Measurements from ENCODE around the gene ROR2. TPM values are rescaled to one million over a fixed set of nuclear protein-coding genes. Genes with fewer than 3 reads are reported as not detected.

The ROR2 gene
- under 1 TPM; 0.70 to 0.84 TPM for total RNA-seq
- polyA plus RNA-seq: under 1 TPM; 0.13 to 0.35 TPM

- 2% methylated on average over 81 of the region's 81 CpGs for WGBS
Observed at GRCh38 chr9:91949946-91950664, at the start of gene ROR2. TSS of gene ROR2 (minus strand) at chr9:91950228.

GRCh38 chr9:91995000-91995655, 45.1 kb upstream of the ROR2 start:
- no peaks in the 10 kb centered on the region for H3K4me1 ChIP-seq (ENCODE audit: control insufficient read depth in 4 of 4, insufficient read depth in 4 of 4, low read length in 3 of 4)
- H3K27ac ChIP-seq (ENCODE audit: low read depth in 1 of 2, low read length in 2 of 2): no peak overlapping the region
- H3K9ac ChIP-seq (ENCODE audit: low read depth in 1 of 2, low read length in 2 of 2): no peak overlapping the region
- no peaks in the 10 kb centered on the region for H3K27me3 ChIP-seq (ENCODE audit: control insufficient read depth in 4 of 4, insufficient read depth in 4 of 4, low read length in 3 of 4)
- WGBS: 15% methylated on average over 8 of the region's 8 CpGs
- no peaks in the 10 kb centered on the region for H3K9me3 ChIP-seq (ENCODE audit: control insufficient read depth in 4 of 4, low read length in 3 of 4)
- DNase-seq (ENCODE audit: low spot score): no peak
- H3K36me3 ChIP-seq (ENCODE audit: control insufficient read depth in 4 of 4, insufficient read depth in 3 of 4, low read depth in 1 of 4, low read length in 3 of 4): no peaks in the 10 kb centered on the region
- no peak overlapping the region for H3K4me3 ChIP-seq (ENCODE audit: low read depth in 1 of 3, low read length in 3 of 3)
- TF ChIP-seq SP1 (IDR thresholded peaks at IDR 0.05) (no peak), RXRA (IDR thresholded peaks at IDR 0.05) (no peak), HNF4G (IDR thresholded peaks at IDR 0.05) (no peak), FOXA2 (IDR thresholded peaks at IDR 0.05) (no peak), EGR1 (IDR thresholded peaks at IDR 0.05; ENCODE audit: low read depth in 2 of 2) (no peak), ZBTB33 (IDR thresholded peaks at IDR 0.05) (no peak), JUND (IDR thresholded peaks at IDR 0.05) (no peak), FOXA1 (IDR thresholded peaks at IDR 0.05) (no peak), RAD21 (IDR thresholded peaks at IDR 0.05) (no peak), GABPA (IDR thresholded peaks at IDR 0.05 in 1 of 2, conservative IDR thresholded peaks at IDR 0.05 in 1 of 2) (no peak)
- TF ChIP-seq, protein P1, sequence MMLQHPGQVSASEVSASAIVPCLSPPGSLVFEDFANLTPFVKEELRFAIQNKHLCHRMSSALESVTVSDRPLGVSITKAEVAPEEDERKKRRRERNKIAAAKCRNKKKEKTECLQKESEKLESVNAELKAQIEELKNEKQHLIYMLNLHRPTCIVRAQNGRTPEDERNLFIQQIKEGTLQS (IDR thresholded peaks at IDR 0.05): no peak
- TF ChIP-seq, protein P2, sequence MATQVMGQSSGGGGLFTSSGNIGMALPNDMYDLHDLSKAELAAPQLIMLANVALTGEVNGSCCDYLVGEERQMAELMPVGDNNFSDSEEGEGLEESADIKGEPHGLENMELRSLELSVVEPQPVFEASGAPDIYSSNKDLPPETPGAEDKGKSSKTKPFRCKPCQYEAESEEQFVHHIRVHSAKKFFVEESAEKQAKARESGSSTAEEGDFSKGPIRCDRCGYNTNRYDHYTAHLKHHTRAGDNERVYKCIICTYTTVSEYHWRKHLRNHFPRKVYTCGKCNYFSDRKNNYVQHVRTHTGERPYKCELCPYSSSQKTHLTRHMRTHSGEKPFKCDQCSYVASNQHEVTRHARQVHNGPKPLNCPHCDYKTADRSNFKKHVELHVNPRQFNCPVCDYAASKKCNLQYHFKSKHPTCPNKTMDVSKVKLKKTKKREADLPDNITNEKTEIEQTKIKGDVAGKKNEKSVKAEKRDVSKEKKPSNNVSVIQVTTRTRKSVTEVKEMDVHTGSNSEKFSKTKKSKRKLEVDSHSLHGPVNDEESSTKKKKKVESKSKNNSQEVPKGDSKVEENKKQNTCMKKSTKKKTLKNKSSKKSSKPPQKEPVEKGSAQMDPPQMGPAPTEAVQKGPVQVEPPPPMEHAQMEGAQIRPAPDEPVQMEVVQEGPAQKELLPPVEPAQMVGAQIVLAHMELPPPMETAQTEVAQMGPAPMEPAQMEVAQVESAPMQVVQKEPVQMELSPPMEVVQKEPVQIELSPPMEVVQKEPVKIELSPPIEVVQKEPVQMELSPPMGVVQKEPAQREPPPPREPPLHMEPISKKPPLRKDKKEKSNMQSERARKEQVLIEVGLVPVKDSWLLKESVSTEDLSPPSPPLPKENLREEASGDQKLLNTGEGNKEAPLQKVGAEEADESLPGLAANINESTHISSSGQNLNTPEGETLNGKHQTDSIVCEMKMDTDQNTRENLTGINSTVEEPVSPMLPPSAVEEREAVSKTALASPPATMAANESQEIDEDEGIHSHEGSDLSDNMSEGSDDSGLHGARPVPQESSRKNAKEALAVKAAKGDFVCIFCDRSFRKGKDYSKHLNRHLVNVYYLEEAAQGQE (IDR thresholded peaks at IDR 0.05): no peak

More at GRCh38 chr9:91949946-91950664, at the start of gene ROR2:
- H3K27ac ChIP-seq (ENCODE audit: low read depth in 1 of 2, low read length in 2 of 2): no peak within 1 kb of the TSS
- TF ChIP-seq CTCF (IDR thresholded peaks at IDR 0.05; ENCODE audit: low read depth, low read length, missing input control) (peak; percentile 42), HNF4A (conservative IDR thresholded peaks at IDR 0.05) (no peak), MAX (IDR thresholded peaks at IDR 0.05) (no peak), EGR1 (IDR thresholded peaks at IDR 0.05; ENCODE audit: low read depth in 2 of 2) (no peak), RAD21 (IDR thresholded peaks at IDR 0.05) (peak in 1 of 2 donors; percentile 32), JUND (IDR thresholded peaks at IDR 0.05) (no peak), HNF4G (IDR thresholded peaks at IDR 0.05) (no peak), FOXA1 (IDR thresholded peaks at IDR 0.05) (no peak), FOXA2 (IDR thresholded peaks at IDR 0.05) (no peak), YY1 (IDR thresholded peaks at IDR 0.05) (no peak)
- TF ChIP-seq, protein P1 (IDR thresholded peaks at IDR 0.05): no peak
- peaks cover 8 to 13% (median 12%) of the 10 kb centered on the region in 4 donors for H3K27me3 ChIP-seq (ENCODE audit: control insufficient read depth in 4 of 4, insufficient read depth in 4 of 4, low read length in 3 of 4)
- peaks cover 9 to 27% (median 18%) of the 10 kb centered on the region in 4 donors for H3K4me1 ChIP-seq (ENCODE audit: control insufficient read depth in 4 of 4, insufficient read depth in 4 of 4, low read length in 3 of 4)
- H3K4me3 ChIP-seq (ENCODE audit: low read depth in 1 of 3, low read length in 3 of 3): peak within 1 kb of the TSS; percentile 44 to 47 (median 46)
- H3K36me3 ChIP-seq (ENCODE audit: control insufficient read depth in 4 of 4, insufficient read depth in 3 of 4, low read depth in 1 of 4, low read length in 3 of 4): no peaks in the 10 kb centered on the region
- H3K9me3 ChIP-seq (ENCODE audit: control insufficient read depth in 4 of 4, low read length in 3 of 4): peaks cover 4 to 8% (median 7%) of the 10 kb centered on the region in 4 donors
- no peak within 1 kb of the TSS for H3K9ac ChIP-seq (ENCODE audit: low read depth in 1 of 2, low read length in 2 of 2)
- DNase-seq (ENCODE audit: low spot score): peak; percentile 83

All from liver (tissue), 9 donors.